Measurements from ENCODE around the gene CNPY3.
A peak's percentile ranks its signal among the peaks of the same experiment; 100 is the strongest.

DNA sequence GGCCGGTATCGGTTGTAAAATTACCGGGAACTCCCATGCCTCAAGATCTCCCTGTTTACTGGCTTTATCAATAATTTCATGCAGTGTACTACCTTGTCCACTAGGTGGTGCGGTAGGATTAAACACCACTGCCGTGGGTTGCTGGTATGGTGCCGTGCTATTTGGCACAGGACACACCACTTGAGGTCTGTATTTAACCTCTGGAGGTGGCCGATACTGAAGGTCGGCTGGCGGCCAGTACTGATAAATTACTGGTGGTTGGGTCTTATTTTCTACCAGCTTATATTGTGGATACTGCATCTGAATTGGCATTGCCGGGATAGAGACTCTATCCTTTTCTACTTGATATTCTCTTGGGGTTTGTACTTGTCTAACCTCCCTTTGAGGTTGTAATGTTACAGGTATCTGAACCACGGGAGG is 27.7 kb upstream of the CNPY3 start:
- TF ChIP-seq RCOR1 (conservative IDR thresholded peaks at IDR 0.05; ENCODE audit: low read depth, low read length) (no peak), GABPA (IDR thresholded peaks at IDR 0.05; ENCODE audit: low read depth) (no peak), TAF1 (IDR thresholded peaks at IDR 0.05; ENCODE audit: borderline replicate concordance, low read depth, low read length) (no peak), ZBED1 (IDR thresholded peaks at IDR 0.05; ENCODE audit: borderline replicate concordance) (no peak), ASH2L (IDR thresholded peaks at IDR 0.05; ENCODE audit: borderline replicate concordance, low read depth) (no peak)
- TF ChIP-seq, protein P1, sequence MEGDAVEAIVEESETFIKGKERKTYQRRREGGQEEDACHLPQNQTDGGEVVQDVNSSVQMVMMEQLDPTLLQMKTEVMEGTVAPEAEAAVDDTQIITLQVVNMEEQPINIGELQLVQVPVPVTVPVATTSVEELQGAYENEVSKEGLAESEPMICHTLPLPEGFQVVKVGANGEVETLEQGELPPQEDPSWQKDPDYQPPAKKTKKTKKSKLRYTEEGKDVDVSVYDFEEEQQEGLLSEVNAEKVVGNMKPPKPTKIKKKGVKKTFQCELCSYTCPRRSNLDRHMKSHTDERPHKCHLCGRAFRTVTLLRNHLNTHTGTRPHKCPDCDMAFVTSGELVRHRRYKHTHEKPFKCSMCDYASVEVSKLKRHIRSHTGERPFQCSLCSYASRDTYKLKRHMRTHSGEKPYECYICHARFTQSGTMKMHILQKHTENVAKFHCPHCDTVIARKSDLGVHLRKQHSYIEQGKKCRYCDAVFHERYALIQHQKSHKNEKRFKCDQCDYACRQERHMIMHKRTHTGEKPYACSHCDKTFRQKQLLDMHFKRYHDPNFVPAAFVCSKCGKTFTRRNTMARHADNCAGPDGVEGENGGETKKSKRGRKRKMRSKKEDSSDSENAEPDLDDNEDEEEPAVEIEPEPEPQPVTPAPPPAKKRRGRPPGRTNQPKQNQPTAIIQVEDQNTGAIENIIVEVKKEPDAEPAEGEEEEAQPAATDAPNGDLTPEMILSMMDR (IDR thresholded peaks at IDR 0.05 in 2 of 3, conservative IDR thresholded peaks at IDR 0.05 in 1 of 3; ENCODE audit: control insufficient read depth in 2 of 3, extremely low read depth in 1 of 3, insufficient read depth in 1 of 3, low read depth in 3 of 3, low read length in 3 of 3) = peak; percentile 68 to 89 (median 78); a peak in 5 of 6 replicates

All from GM12878 (cell line).